Vagina (tissue), 2 donors: ENCODE measurements around the gene OR1S1. TPM values are rescaled to one million over a fixed set of nuclear protein-coding genes. Genes with fewer than 3 reads are reported as not detected.
"Not testable (repeated sequence)": the region's sequence is repeated elsewhere in the genome, so short reads cannot be mapped to it uniquely, and the experiment has no call there.

Experiments used
- DNase-seq, 2 donors: peaks; one replicate each; pipeline ENCODE4 v3.0.0-alpha.2; 2017; ENCODE audit errors: extremely low spot score in 2 of 2
- H3K27ac ChIP-seq: fragments of 200-600 bp; sonication (generic); one replicate; pipeline ENCODE4 v1.5.1; 2019
- H3K27me3 ChIP-seq: fragments of 200-600 bp; sonication (generic); one replicate; pipeline ENCODE4 v1.5.1; 2019
- H3K36me3 ChIP-seq, 2 donors: fragments of 200-600 bp; sonication (generic); one replicate each; pipeline ENCODE4 v1.5.1; 2017 to 2019
- H3K4me1 ChIP-seq: fragments of 200-600 bp; sonication (generic); one replicate; pipeline ENCODE4 v1.5.1; 2019
- H3K4me3 ChIP-seq, 2 donors: fragments of 200-600 bp; sonication (generic); 1 replicate in 1 of 2; 2 replicates in 1 of 2; pipeline ENCODE4 v1.5.1; 2016 to 2019
- H3K9me3 ChIP-seq: fragments of 200-600 bp; sonication (generic); one replicate; pipeline ENCODE4 v1.5.1; 2019
- CTCF ChIP-seq, 3 experiments: fragments of 450-650 bp in 2 of 3; fragments of 200-600 bp in 1 of 3; sonication (generic) in 1 of 3; IDR thresholded peaks; one replicate each; pipeline ENCODE4 v1.5.1; 2017 to 2019; ENCODE audit warnings: antibody characterized with exemption in 3 of 3, mild to moderate bottlenecking in 2 of 3, moderate library complexity in 2 of 3
- POLR2A ChIP-seq, 2 donors: fragments of 450-650 bp; IDR thresholded peaks; one replicate each; pipeline ENCODE4 v1.6.1; 2017; ENCODE audit warnings: antibody characterized with exemption in 2 of 2, mild to moderate bottlenecking in 2 of 2, moderate library complexity in 2 of 2
- POLR2AphosphoS5 ChIP-seq, 2 donors: sonication (generic); formaldehyde crosslinking; IDR thresholded peaks; one replicate each; pipeline ENCODE4 v1.9.0; 2017; ENCODE audit warnings: antibody characterized with exemption in 2 of 2, mild to moderate bottlenecking in 2 of 2, low read depth in 1 of 2; ENCODE audit not compliant: insufficient read depth in 1 of 2
- intact Hi-C: fragments of 100-400 bp; cut with DNase I; formaldehyde crosslinking; loops from one replicate; pipeline ENCODE4 v1.15.1; 2023
- total RNA-seq: library from RNA; depleted of rRNA; stranded (reverse); fragments of >200 nt; gene quantifications from one replicate; pipeline ENCODE4 v1.2.3, GENCODE V29; 2016

Gene OR1S1
- total RNA-seq = not detected

- DNase-seq, intact Hi-C loops, H3K9me3 ChIP-seq: not testable (repeated sequence)
These were observed at the start of gene OR1S1 for GRCh38 chr11:58212420-58212819. TSS of gene OR1S1 (plus strand) at chr11:58212720.

GRCh38 chr11:58164389-58164788, 48.1 kb upstream of the OR1S1 start:
- Histone ChIP-seq H3K27me3 (no peaks in the 10 kb centered on the region), H3K27ac (no peak overlapping the region), H3K36me3 (no peaks in the 10 kb centered on the region), H3K4me1 (no peaks in the 10 kb centered on the region), H3K9me3 (no peaks in the 10 kb centered on the region), H3K4me3 (no peak overlapping the region)
- intact Hi-C loops = no loop called here
- no peak for TF ChIP-seq POLR2AphosphoS5 (IDR thresholded peaks at IDR 0.05; ENCODE audit: insufficient read depth in 1 of 2, low read depth in 1 of 2)
- TF ChIP-seq CTCF (IDR thresholded peaks at IDR 0.05) = no peak
- TF ChIP-seq POLR2A (IDR thresholded peaks at IDR 0.05) = no peak
- DNase-seq = no peak

More at GRCh38 chr11:58212420-58212819, at the start of gene OR1S1:
- not testable (repeated sequence) for H3K27ac ChIP-seq, H3K4me1 ChIP-seq, H3K4me3 ChIP-seq, H3K36me3 ChIP-seq, H3K27me3 ChIP-seq

DNA sequence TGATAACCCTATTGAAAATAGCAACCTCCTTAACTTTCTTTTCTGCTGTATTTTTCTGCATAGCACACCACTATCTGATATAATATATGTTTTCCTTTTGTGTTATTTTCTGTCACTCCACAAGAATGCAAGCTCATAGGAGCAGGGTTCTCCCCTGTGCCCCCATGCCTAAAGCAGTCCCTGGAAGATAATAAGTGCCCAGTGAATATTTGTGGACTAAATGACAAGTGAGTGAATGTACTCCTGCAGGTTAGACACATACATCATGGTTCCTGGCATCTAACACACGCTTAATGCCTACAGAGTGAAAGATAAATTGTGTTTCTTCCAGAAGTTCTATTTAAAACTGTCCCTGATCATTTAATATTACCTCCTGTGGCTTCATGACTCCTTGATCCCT, 47.5 kb upstream of the OR1S1 start:
- Histone ChIP-seq H3K4me1 (no peaks in the 10 kb centered on the region), H3K27ac (no peak overlapping the region), H3K4me3 (no peak overlapping the region), H3K27me3 (no peaks in the 10 kb centered on the region), H3K9me3 (no peaks in the 10 kb centered on the region), H3K36me3 (no peaks in the 10 kb centered on the region)
- intact Hi-C loops = no loop called here
- DNase-seq = no peak
- TF ChIP-seq POLR2AphosphoS5 (IDR thresholded peaks at IDR 0.05; ENCODE audit: insufficient read depth in 1 of 2, low read depth in 1 of 2) (no peak), POLR2A (IDR thresholded peaks at IDR 0.05) (no peak), CTCF (IDR thresholded peaks at IDR 0.05) (no peak)

GRCh38 chr11:58165504-58166106, 46.9 kb upstream of the OR1S1 start:
- no peak for DNase-seq
- Histone ChIP-seq H3K4me1 (no peaks in the 10 kb centered on the region), H3K36me3 (no peaks in the 10 kb centered on the region), H3K27ac (no peak overlapping the region), H3K4me3 (no peak overlapping the region), H3K27me3 (no peaks in the 10 kb centered on the region), H3K9me3 (no peaks in the 10 kb centered on the region)
- intact Hi-C loops = no loop called here
- TF ChIP-seq POLR2AphosphoS5 (IDR thresholded peaks at IDR 0.05; ENCODE audit: insufficient read depth in 1 of 2, low read depth in 1 of 2) (no peak), POLR2A (IDR thresholded peaks at IDR 0.05) (no peak), CTCF (IDR thresholded peaks at IDR 0.05) (no peak)

DNA sequence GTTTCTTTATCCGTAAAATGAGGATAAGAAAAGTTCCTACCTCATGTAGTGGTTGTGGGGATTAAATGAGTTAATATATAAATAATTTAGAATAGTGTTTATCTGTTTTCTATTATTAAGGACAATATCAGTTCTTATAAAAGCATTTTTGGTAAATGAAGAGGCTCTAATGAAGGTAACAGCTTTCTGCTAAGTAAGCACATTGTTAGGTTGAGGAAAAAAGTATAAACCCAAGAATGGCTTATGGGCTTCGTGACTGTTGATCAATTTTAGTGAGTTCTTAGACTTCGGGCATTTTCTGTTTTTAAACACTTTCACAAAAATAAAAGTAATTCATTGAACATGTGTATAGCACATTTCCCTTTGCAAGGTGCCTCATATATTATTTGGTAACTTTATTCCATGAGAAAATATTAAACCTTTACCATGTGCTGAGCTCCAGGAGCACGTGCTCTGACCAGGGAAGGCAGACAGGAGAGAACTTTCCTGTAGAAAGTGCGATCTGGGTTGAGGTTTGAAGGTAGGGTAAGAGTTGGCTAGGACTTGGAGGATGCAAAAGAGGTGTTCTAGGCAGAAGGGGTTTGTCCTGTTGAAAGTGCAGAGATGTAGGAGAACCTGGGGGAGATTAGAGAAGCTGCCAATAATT, 35.0 kb upstream of the OR1S1 start:
- Histone ChIP-seq H3K27me3 (no peaks in the 10 kb centered on the region), H3K9me3 (no peaks in the 10 kb centered on the region), H3K4me3 (no peak overlapping the region), H3K27ac (no peak overlapping the region), H3K4me1 (no peaks in the 10 kb centered on the region), H3K36me3 (no peaks in the 10 kb centered on the region)
- intact Hi-C loops = no loop called here
- no peak for TF ChIP-seq CTCF (IDR thresholded peaks at IDR 0.05)
- no peak for TF ChIP-seq POLR2AphosphoS5 (IDR thresholded peaks at IDR 0.05; ENCODE audit: insufficient read depth in 1 of 2, low read depth in 1 of 2)
- TF ChIP-seq POLR2A (IDR thresholded peaks at IDR 0.05) = no peak
- DNase-seq = no peak
